Transverse colon (tissue), 4 donors: ENCODE data around the gene REV3L.

Source experiments
- EP300 ChIP-seq: sonication (generic); formaldehyde crosslinking; IDR thresholded peaks from one replicate; pipeline ENCODE4 v1.6.1; 2017; ENCODE audit warnings: antibody characterized with exemption, low read depth
- POLR2AphosphoS5 ChIP-seq, 3 donors: sonication (generic); formaldehyde crosslinking; IDR thresholded peaks; one replicate each; pipeline ENCODE4 v1.6.1; 2016; ENCODE audit warnings: antibody characterized with exemption in 3 of 3
- TF ChIP-seq, protein P1 (sequence below), 5 experiments: fragments of 200-600 bp in 3 of 5; fragments of 450-650 bp in 2 of 5; sonication (generic) in 3 of 5; IDR thresholded peaks; 1 replicate in 2 of 5; 2 replicates in 3 of 5; pipeline ENCODE4 v1.5.1; 2016 to 2017; ENCODE audit warnings: antibody characterized with exemption in 5 of 5, inconsistent platforms in 3 of 5, mild to moderate bottlenecking in 2 of 5, moderate library complexity in 1 of 5

DNA sequence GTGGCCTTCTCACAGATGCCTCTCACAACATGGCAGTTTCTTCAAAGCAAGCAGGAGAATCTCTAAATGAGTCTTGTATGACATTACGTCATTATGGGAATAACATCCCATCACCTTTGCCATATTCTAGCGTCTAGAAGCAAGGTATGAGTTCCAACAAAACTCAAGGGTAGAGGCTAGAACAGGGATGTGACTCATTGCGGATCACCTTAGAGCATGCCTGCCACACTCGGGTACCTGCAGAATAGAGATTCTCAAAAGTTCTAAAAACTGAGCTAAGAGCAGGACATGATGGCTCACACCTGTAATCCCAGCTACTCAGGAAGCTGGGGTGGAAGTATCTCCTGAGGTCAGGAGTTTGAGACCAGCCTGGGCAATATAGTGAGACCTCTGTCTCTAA is 212.9 kb downstream of the REV3L start:
- TF ChIP-seq POLR2AphosphoS5 (IDR thresholded peaks at IDR 0.05) (no peak), EP300 (no peak)
- TF ChIP-seq, protein P1, sequence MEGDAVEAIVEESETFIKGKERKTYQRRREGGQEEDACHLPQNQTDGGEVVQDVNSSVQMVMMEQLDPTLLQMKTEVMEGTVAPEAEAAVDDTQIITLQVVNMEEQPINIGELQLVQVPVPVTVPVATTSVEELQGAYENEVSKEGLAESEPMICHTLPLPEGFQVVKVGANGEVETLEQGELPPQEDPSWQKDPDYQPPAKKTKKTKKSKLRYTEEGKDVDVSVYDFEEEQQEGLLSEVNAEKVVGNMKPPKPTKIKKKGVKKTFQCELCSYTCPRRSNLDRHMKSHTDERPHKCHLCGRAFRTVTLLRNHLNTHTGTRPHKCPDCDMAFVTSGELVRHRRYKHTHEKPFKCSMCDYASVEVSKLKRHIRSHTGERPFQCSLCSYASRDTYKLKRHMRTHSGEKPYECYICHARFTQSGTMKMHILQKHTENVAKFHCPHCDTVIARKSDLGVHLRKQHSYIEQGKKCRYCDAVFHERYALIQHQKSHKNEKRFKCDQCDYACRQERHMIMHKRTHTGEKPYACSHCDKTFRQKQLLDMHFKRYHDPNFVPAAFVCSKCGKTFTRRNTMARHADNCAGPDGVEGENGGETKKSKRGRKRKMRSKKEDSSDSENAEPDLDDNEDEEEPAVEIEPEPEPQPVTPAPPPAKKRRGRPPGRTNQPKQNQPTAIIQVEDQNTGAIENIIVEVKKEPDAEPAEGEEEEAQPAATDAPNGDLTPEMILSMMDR (IDR thresholded peaks at IDR 0.05), result no peak
